Measurements from ENCODE around the gene TAC3.
"Not testable (repeated sequence)": the region's sequence is repeated elsewhere in the genome, so short reads cannot be mapped to it uniquely, and the experiment has no call there.

TAC3 gene

GRCh38 chr12:56988207-56988739, 28.1 kb downstream of the TAC3 start:
- Histone ChIP-seq H4K20me1 (ENCODE audit: insufficient read depth) (no peaks in the 10 kb centered on the region), H2AFZ (ENCODE audit: low read depth) (no peak overlapping the region), H3K9ac (no peak overlapping the region), H3K27me3 (ENCODE audit: insufficient read depth, low read depth) (no peaks in the 10 kb centered on the region), H3K4me1 (ENCODE audit: low read depth, poor library complexity, severe bottlenecking) (peaks cover 22% of the 10 kb centered on the region), H3K36me3 (ENCODE audit: insufficient read depth) (no peaks in the 10 kb centered on the region), H3K4me3 (IDR thresholded peaks at IDR 0.05; ENCODE audit: insufficient read depth, low read depth, low read length) (no peak overlapping the region), H3K79me2 (ENCODE audit: insufficient read depth, low read depth) (no peaks in the 10 kb centered on the region), H3K4me2 (no peak overlapping the region), H3K27ac (no peak overlapping the region)
- TF ChIP-seq, protein P1, sequence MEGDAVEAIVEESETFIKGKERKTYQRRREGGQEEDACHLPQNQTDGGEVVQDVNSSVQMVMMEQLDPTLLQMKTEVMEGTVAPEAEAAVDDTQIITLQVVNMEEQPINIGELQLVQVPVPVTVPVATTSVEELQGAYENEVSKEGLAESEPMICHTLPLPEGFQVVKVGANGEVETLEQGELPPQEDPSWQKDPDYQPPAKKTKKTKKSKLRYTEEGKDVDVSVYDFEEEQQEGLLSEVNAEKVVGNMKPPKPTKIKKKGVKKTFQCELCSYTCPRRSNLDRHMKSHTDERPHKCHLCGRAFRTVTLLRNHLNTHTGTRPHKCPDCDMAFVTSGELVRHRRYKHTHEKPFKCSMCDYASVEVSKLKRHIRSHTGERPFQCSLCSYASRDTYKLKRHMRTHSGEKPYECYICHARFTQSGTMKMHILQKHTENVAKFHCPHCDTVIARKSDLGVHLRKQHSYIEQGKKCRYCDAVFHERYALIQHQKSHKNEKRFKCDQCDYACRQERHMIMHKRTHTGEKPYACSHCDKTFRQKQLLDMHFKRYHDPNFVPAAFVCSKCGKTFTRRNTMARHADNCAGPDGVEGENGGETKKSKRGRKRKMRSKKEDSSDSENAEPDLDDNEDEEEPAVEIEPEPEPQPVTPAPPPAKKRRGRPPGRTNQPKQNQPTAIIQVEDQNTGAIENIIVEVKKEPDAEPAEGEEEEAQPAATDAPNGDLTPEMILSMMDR (conservative IDR thresholded peaks at IDR 0.05; ENCODE audit: low read depth, low read length), result no peak

DNA sequence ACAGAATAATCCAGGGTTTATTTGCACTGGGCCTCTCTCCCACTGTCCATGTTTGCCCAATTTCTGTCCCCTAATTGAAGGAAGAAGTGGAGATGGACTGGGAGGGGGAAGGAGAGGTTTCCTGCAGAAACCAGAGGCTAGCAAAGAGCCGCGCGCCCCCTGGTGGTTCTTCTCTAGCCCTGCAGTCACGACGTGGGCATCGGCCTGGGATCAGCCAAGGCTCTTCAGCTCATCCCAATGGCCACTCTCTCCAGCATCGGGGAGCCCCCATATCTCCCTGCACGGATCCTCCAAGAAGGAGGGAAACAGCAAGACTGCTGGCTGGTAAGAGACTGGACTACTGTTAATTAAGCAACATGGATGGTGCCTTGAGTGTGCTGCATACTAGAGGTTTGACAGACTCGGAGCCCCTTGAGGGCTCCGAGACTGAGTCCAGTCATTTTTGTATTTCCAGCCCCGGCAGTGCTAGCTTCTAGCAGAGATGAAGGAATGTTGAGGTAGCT, 28.7 kb downstream of the TAC3 start:
- Histone ChIP-seq H3K27me3 (ENCODE audit: insufficient read depth, low read depth) (no peaks in the 10 kb centered on the region), H3K36me3 (ENCODE audit: insufficient read depth) (no peaks in the 10 kb centered on the region), H3K4me3 (IDR thresholded peaks at IDR 0.05; ENCODE audit: insufficient read depth, low read depth, low read length) (no peak overlapping the region), H3K27ac (no peak overlapping the region), H2AFZ (ENCODE audit: low read depth) (peak overlapping the region; percentile 12; the same call in 1 of the 2 replicates), H3K4me2 (no peak overlapping the region), H3K9ac (no peak overlapping the region), H3K79me2 (ENCODE audit: insufficient read depth, low read depth) (no peaks in the 10 kb centered on the region), H4K20me1 (ENCODE audit: insufficient read depth) (no peaks in the 10 kb centered on the region), H3K4me1 (ENCODE audit: low read depth, poor library complexity, severe bottlenecking) (peaks cover 22% of the 10 kb centered on the region)
- TF ChIP-seq, protein P1 (conservative IDR thresholded peaks at IDR 0.05; ENCODE audit: low read depth, low read length), result peak; percentile 100

DNA sequence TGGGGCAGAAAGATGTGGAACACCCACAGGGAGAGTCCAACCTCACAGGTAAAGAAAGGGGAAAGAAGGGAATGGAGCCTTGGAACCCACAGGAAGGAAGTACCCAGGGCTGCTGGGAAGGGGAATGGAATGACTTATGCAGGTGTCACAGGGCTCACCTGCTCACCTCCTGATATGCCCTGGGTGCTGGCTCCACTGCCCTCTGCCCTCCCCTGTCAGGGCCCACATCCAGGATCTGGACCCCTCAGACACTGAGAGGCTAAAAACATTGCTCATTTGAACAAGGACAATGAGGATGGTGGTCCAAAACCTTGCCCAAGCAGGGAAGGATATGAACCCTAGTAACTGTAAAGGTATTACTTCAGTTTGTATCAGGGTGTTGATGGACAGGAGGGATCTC, 29.3 kb downstream of the TAC3 start:
- Histone ChIP-seq H3K36me3 (ENCODE audit: insufficient read depth) (no peaks in the 10 kb centered on the region), H3K9ac (no peak overlapping the region), H3K4me3 (IDR thresholded peaks at IDR 0.05; ENCODE audit: insufficient read depth, low read depth, low read length) (no peak overlapping the region), H3K79me2 (ENCODE audit: insufficient read depth, low read depth) (no peaks in the 10 kb centered on the region), H3K27me3 (ENCODE audit: insufficient read depth, low read depth) (no peaks in the 10 kb centered on the region), H3K4me2 (no peak overlapping the region), H3K4me1 (ENCODE audit: low read depth, poor library complexity, severe bottlenecking) (peaks cover 21% of the 10 kb centered on the region), H4K20me1 (ENCODE audit: insufficient read depth) (no peaks in the 10 kb centered on the region), H2AFZ (ENCODE audit: low read depth) (peak overlapping the region; percentile 12; the same call in 1 of the 2 replicates), H3K27ac (no peak overlapping the region)
- TF ChIP-seq, protein P1 (conservative IDR thresholded peaks at IDR 0.05; ENCODE audit: low read depth, low read length), result no peak

GRCh38 chr12:56985714-56986113, 30.6 kb downstream of the TAC3 start:
- H3K4me3 ChIP-seq (IDR thresholded peaks at IDR 0.05; ENCODE audit: insufficient read depth, low read depth, low read length); H3K27ac ChIP-seq; H3K27me3 ChIP-seq (ENCODE audit: insufficient read depth, low read depth); H3K4me1 ChIP-seq (ENCODE audit: low read depth, poor library complexity, severe bottlenecking); H4K20me1 ChIP-seq (ENCODE audit: insufficient read depth); H2AFZ ChIP-seq (ENCODE audit: low read depth); H3K4me2 ChIP-seq; H3K79me2 ChIP-seq (ENCODE audit: insufficient read depth, low read depth); H3K36me3 ChIP-seq (ENCODE audit: insufficient read depth); H3K9ac ChIP-seq: not testable (repeated sequence)

DNA sequence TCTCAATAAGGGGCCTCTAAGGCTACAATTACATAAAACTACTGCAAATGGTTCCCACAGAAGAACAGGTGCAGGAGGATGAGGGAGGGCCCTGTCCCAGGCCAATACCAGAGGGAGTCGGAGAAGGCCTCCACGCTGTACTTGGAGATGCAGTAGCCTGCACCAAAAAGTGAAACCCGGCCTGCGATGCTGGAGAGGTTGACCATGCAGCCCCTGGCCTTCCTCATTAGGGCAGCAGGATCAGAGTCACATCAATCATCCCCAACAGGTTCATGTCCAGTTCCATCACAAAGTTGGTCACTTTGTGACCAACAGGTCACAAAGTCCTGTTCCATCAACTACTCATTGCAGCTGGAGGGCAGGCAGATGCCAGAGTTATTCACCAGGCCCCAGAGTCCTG, 32.9 kb downstream of the TAC3 start:
- Histone ChIP-seq H3K27ac (no peak overlapping the region), H3K36me3 (ENCODE audit: insufficient read depth) (no peaks in the 10 kb centered on the region), H3K4me1 (ENCODE audit: low read depth, poor library complexity, severe bottlenecking) (peaks cover 15% of the 10 kb centered on the region), H3K9ac (no peak overlapping the region), H3K4me2 (no peak overlapping the region), H2AFZ (ENCODE audit: low read depth) (no peak overlapping the region), H4K20me1 (ENCODE audit: insufficient read depth) (no peaks in the 10 kb centered on the region), H3K4me3 (IDR thresholded peaks at IDR 0.05; ENCODE audit: insufficient read depth, low read depth, low read length) (no peak overlapping the region), H3K79me2 (ENCODE audit: insufficient read depth, low read depth) (no peaks in the 10 kb centered on the region), H3K27me3 (ENCODE audit: insufficient read depth, low read depth) (no peaks in the 10 kb centered on the region)
- TF ChIP-seq, protein P1 (conservative IDR thresholded peaks at IDR 0.05; ENCODE audit: low read depth, low read length), result no peak

GRCh38 chr12:56982578-56983236, 33.6 kb downstream of the TAC3 start:
- not testable (repeated sequence) for H4K20me1 ChIP-seq (ENCODE audit: insufficient read depth); H3K9ac ChIP-seq; H3K4me3 ChIP-seq (IDR thresholded peaks at IDR 0.05; ENCODE audit: insufficient read depth, low read depth, low read length); H3K4me2 ChIP-seq; H3K36me3 ChIP-seq (ENCODE audit: insufficient read depth); H3K79me2 ChIP-seq (ENCODE audit: insufficient read depth, low read depth); H2AFZ ChIP-seq (ENCODE audit: low read depth); H3K27me3 ChIP-seq (ENCODE audit: insufficient read depth, low read depth); H3K27ac ChIP-seq
- H3K4me1 ChIP-seq (ENCODE audit: low read depth, poor library complexity, severe bottlenecking), result peaks cover 13% of the 10 kb centered on the region

Measured in KMS-11 (cell line).